Keratinocyte (primary cell): ENCODE results near the gene MATN4.

Experiments
- EZH2 ChIP-seq: IDR thresholded peaks from one replicate; pipeline ENCODE4 v1.6.1; 2012; ENCODE audit warnings: inconsistent platforms, mild to moderate bottlenecking, low read length, moderate library complexity
- TF ChIP-seq, protein P1 (sequence below), 3 experiments: IDR thresholded peaks in 1 of 3; conservative IDR thresholded peaks in 1 of 3; optimal IDR thresholded peaks in 1 of 3; 2 replicates in 2 of 3; 3 replicates in 1 of 3; pipeline versions ENCODE3 to v1.5.1; 2011; ENCODE audit warnings: low read length in 3 of 3, mild to moderate bottlenecking in 3 of 3, moderate library complexity in 2 of 3, control low read depth in 1 of 3, inconsistent platforms in 1 of 3; ENCODE audit not compliant: insufficient read depth in 2 of 3; ENCODE audit errors: extremely low read depth in 1 of 3

DNA sequence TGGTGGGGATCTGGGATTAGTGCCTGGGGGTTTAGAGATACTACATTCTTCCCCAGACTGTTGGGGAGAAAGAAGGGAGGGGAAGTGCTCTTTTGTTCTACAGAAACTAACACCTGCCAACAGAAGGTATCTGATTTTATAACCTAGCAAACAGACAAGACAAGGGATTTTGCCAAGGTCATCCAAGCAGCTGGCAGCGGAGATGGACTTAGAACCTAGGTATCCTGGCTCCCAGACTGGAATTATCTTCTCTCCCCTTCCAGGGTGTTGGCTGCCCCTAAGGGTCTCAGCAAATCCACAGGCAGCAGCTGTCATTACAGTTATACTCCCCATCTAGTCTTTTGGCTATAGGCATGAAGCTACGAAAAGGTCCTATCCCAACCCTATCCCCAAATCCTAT, 31.7 kb upstream of the MATN4 start:
- TF ChIP-seq, protein P1, sequence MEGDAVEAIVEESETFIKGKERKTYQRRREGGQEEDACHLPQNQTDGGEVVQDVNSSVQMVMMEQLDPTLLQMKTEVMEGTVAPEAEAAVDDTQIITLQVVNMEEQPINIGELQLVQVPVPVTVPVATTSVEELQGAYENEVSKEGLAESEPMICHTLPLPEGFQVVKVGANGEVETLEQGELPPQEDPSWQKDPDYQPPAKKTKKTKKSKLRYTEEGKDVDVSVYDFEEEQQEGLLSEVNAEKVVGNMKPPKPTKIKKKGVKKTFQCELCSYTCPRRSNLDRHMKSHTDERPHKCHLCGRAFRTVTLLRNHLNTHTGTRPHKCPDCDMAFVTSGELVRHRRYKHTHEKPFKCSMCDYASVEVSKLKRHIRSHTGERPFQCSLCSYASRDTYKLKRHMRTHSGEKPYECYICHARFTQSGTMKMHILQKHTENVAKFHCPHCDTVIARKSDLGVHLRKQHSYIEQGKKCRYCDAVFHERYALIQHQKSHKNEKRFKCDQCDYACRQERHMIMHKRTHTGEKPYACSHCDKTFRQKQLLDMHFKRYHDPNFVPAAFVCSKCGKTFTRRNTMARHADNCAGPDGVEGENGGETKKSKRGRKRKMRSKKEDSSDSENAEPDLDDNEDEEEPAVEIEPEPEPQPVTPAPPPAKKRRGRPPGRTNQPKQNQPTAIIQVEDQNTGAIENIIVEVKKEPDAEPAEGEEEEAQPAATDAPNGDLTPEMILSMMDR (optimal IDR thresholded peaks at IDR 0.05 in 1 of 3, IDR thresholded peaks at IDR 0.05 in 1 of 3, conservative IDR thresholded peaks at IDR 0.05 in 1 of 3; ENCODE audit: extremely low read depth in 1 of 3, insufficient read depth in 2 of 3, low read length in 3 of 3): no peak
- TF ChIP-seq EZH2: no peak
